GM18526 (cell line): Measurements from ENCODE around the gene PCAT7.

Source experiments
- POLR2A ChIP-seq: IDR thresholded peaks from 3 replicates; pipeline ENCODE4 v1.6.1; 2011; ENCODE audit not compliant: insufficient read length; ENCODE audit errors: extremely low read depth

Gene PCAT7

GRCh38 chr9:94588681-94589080, 33.8 kb downstream of the PCAT7 start:
- TF ChIP-seq POLR2A, result no peak

GRCh38 chr9:94591876-94592275, 37.0 kb downstream of the PCAT7 start:
- TF ChIP-seq POLR2A, result no peak

GRCh38 chr9:94593459-94594345, 38.8 kb downstream of the PCAT7 start, which contains the start of gene FBP2:
Gene FBP2, minus strand, starts transcription at chr9:94593824. Its CDS starts 98 bp downstream, at chr9:94593726.
- TF ChIP-seq POLR2A, result no peak

GRCh38 chr9:94599102-94599501, 44.2 kb downstream of the PCAT7 start:
- TF ChIP-seq POLR2A, result no peak

- TF ChIP-seq POLR2A, result no peak
Measured at GRCh38 chr9:94600258-94600657, 45.4 kb downstream of the PCAT7 start.

- no peak for TF ChIP-seq POLR2A
Measured at GRCh38 chr9:94600715-94601114, 45.8 kb downstream of the PCAT7 start.

- no peak for TF ChIP-seq POLR2A
Measured at GRCh38 chr9:94602666-94603065, 47.8 kb downstream of the PCAT7 start.

GRCh38 chr9:94603259-94604160, 48.6 kb downstream of the PCAT7 start:
- no peak for TF ChIP-seq POLR2A

GRCh38 chr9:94606646-94607422, 52.0 kb downstream of the PCAT7 start:
- no peak for TF ChIP-seq POLR2A

GRCh38 chr9:94607423-94607691, 52.5 kb downstream of the PCAT7 start:
- TF ChIP-seq POLR2A, result no peak

GRCh38 chr9:94610181-94610606, 55.3 kb downstream of the PCAT7 start:
- TF ChIP-seq POLR2A, result no peak

GRCh38 chr9:94611638-94612068, 56.8 kb downstream of the PCAT7 start:
- no peak for TF ChIP-seq POLR2A

GRCh38 chr9:94612071-94612470, 57.2 kb downstream of the PCAT7 start:
- TF ChIP-seq POLR2A, result no peak

GRCh38 chr9:94613003-94613402, 58.1 kb downstream of the PCAT7 start:
- no peak for TF ChIP-seq POLR2A

GRCh38 chr9:94619026-94619425, 64.1 kb downstream of the PCAT7 start:
- no peak for TF ChIP-seq POLR2A
